K562 (cell line): Measurements from ENCODE around the gene DEFB113. TPM values are rescaled to one million over a fixed set of nuclear protein-coding genes. Genes with fewer than 3 reads are reported as not detected.

Experiments used
- ATAC-seq: fragments of 200-7000 bp; cut with Tn5 transposase; 3 replicates; pipeline ENCODE4 v1.9.1; 2020; ENCODE audit warnings: moderate library complexity
- BruUV-seq: library from RNA; stranded (reverse); fragments of 400-500 nt; replicated peaks from 2 replicates; lab custom pipeline; 2021; lab: Mats Ljungman, UMichigan
- CTCF ChIA-PET: fragments of 300-600 bp; formaldehyde crosslinking; extraction: SDS; loops from one replicate; lab custom pipeline; 2021; ENCODE audit warnings: low intra/inter-chr PET ratio; lab: Yijun Ruan, JAX
- POLR2A ChIA-PET: fragments of 300-600, 350-650 bp; sonication (Branson Sonifier 250); formaldehyde crosslinking; extraction: SDS; loops from one replicate; lab custom pipeline; 2021; ENCODE audit warnings: antibody characterized with exemption, inconsistent platforms; lab: Yijun Ruan, JAX
- DNase-seq, 4 experiments: peaks; one replicate each; pipeline versions ENCODE4 v3.0.0 to v3.0.0-alpha.2; 2011 to 2018; ENCODE audit warnings: low spot score in 3 of 4, mixed read lengths in 3 of 4; ENCODE audit errors: extremely low read depth in 1 of 4
- FAIRE-seq: peaks from 2 replicates; lab custom pipeline; 2011; peaks lifted over from hg19 to GRCh38; lab: Jason Lieb, UNC
- H2AFZ ChIP-seq: 2 replicates; pipeline ENCODE4 v1.6.0; 2011; ENCODE audit warnings: low read depth, low read length, control low read depth, inconsistent platforms
- H3K27ac ChIP-seq: fragments of 200-600 bp; 3 replicates; pipeline ENCODE4 v1.8.0; 2011; ENCODE audit warnings: low read depth, mild to moderate bottlenecking, control low read depth, inconsistent platforms, low read length, moderate library complexity, mixed read lengths; ENCODE audit errors: extremely low read depth
- H3K27me3 ChIP-seq, 2 experiments: fragments of 300-600 bp in 1 of 2; 2 replicates in 1 of 2; 3 replicates in 1 of 2; pipeline versions ENCODE4 v1.6.0 to v1.8.0; 2011; ENCODE audit warnings: inconsistent platforms in 2 of 2, low read length in 2 of 2, mild to moderate bottlenecking in 1 of 2, mixed read lengths in 1 of 2, moderate library complexity in 1 of 2; ENCODE audit not compliant: control insufficient read depth in 2 of 2, insufficient read depth in 2 of 2
- H3K36me3 ChIP-seq: fragments of 300-600 bp; 3 replicates; pipeline ENCODE4 v1.8.0; 2011; ENCODE audit warnings: mild to moderate bottlenecking, low read length, inconsistent platforms; ENCODE audit not compliant: control insufficient read depth, insufficient read depth
- H3K4me1 ChIP-seq, 2 experiments: fragments of 200-600 bp in 1 of 2; replicated peaks in 1 of 2; 2 replicates in 1 of 2; 3 replicates in 1 of 2; pipeline versions ENCODE4 v1.5.1 to v1.8.0; 2011; ENCODE audit warnings: inconsistent platforms in 2 of 2, low read length in 2 of 2, mild to moderate bottlenecking in 1 of 2, mixed read lengths in 1 of 2, moderate library complexity in 1 of 2; ENCODE audit not compliant: control insufficient read depth in 2 of 2, insufficient read depth in 2 of 2
- H3K4me2 ChIP-seq: 2 replicates; pipeline ENCODE4 v1.6.1; 2011; ENCODE audit warnings: low read length, control low read depth, inconsistent platforms, mixed read lengths; ENCODE audit not compliant: insufficient read depth
- H3K4me3 ChIP-seq: fragments of 200-600 bp; sonication (generic), shearing (Covaris generic); 2 replicates; pipeline ENCODE4 v1.5.1; 2016; ENCODE audit warnings: control low read depth, inconsistent platforms
- H3K79me2 ChIP-seq: fragments of 200-600 bp; 3 replicates; pipeline ENCODE4 v1.8.0; 2011; ENCODE audit warnings: low read length, inconsistent platforms; ENCODE audit not compliant: control insufficient read depth, insufficient read depth
- H3K9ac ChIP-seq, 2 experiments: 2 replicates each; pipeline versions ENCODE4 v1.6.0 to v1.6.1; 2011; ENCODE audit warnings: low read depth in 2 of 2, low read length in 2 of 2, control low read depth in 1 of 2, inconsistent platforms in 1 of 2, mild to moderate bottlenecking in 1 of 2, mixed read lengths in 1 of 2; ENCODE audit not compliant: insufficient read depth in 1 of 2
- H3K9me1 ChIP-seq: one replicate; pipeline ENCODE4 v1.6.0; 2011; ENCODE audit warnings: inconsistent platforms, mild to moderate bottlenecking, low read length, moderate library complexity; ENCODE audit not compliant: control insufficient read depth, insufficient read depth
- H3K9me3 ChIP-seq: replicated peaks from 2 replicates; pipeline ENCODE4 v1.5.1; 2011; ENCODE audit warnings: low read depth, low read length, inconsistent platforms; ENCODE audit not compliant: control insufficient read depth, insufficient read depth
- H4K20me1 ChIP-seq: replicated peaks from 2 replicates; pipeline ENCODE4 v1.6.1; 2011; ENCODE audit warnings: low read length, inconsistent platforms, mixed read lengths; ENCODE audit not compliant: control insufficient read depth, insufficient read depth
- ARID2 ChIP-seq: fragments of 450-650 bp; IDR thresholded peaks from 2 replicates; pipeline ENCODE4 v1.6.1; 2017; ENCODE audit warnings: antibody characterized with exemption, mild to moderate bottlenecking
- CTCF ChIP-seq, 3 experiments: IDR thresholded peaks in 2 of 3; conservative IDR thresholded peaks in 1 of 3; 2 replicates each; pipeline ENCODE4 v1.5.1; 2011 to 2012; ENCODE audit warnings: low read length in 3 of 3, mild to moderate bottlenecking in 3 of 3, control low read depth in 2 of 3, improper control_type of control experiment in 1 of 3, inconsistent platforms in 1 of 3, low read depth in 1 of 3, mixed read lengths in 1 of 3, moderate library complexity in 1 of 3; ENCODE audit not compliant: insufficient read depth in 2 of 3
- LEF1 ChIP-seq: fragments of 450-650 bp; IDR thresholded peaks from 2 replicates; pipeline ENCODE4 v1.6.1; 2016; ENCODE audit warnings: mild to moderate bottlenecking
- RAD21 ChIP-seq, 2 experiments: fragments of 250-450 bp in 1 of 2; fragments of 450-650 bp in 1 of 2; sonication (Bioruptor Pico) in 1 of 2; formaldehyde crosslinking in 1 of 2; IDR thresholded peaks in 1 of 2; conservative IDR thresholded peaks in 1 of 2; 2 replicates each; pipeline versions ENCODE4 v1.4.0 to v1.8.0; 2020 to 2022; ENCODE audit warnings: mild to moderate bottlenecking in 2 of 2, moderate library complexity in 1 of 2
- SMC3 ChIP-seq: conservative IDR thresholded peaks from 2 replicates; pipeline ENCODE4 v1.6.1; 2011; ENCODE audit warnings: low read depth, low read length, improper control_type of control experiment; ENCODE audit not compliant: insufficient read depth
- WGBS: fragments of 100-300 bp; shearing (Covaris generic); methylation state at CpG from one replicate; pipeline ENCODE4 v1.1.6; 2016; ENCODE audit warnings: low coverage, mixed read lengths; ENCODE audit not compliant: insufficient coverage; ENCODE audit errors: missing lambda C conversion rate; 5-methylcytosine and 5-hydroxymethylcytosine counted together
- in situ Hi-C: fragments of 300-500 bp; cut with MboI; formaldehyde crosslinking; loops from 4 replicates; pipeline ENCODE4 v1.15.0; 2018; ENCODE audit warnings: inconsistent platforms, mixed read lengths
- intact Hi-C: fragments of 100-400 bp; cut with micrococcal nuclease; formaldehyde crosslinking; loops from 2 replicates; pipeline ENCODE4 v1.14.2; 2022
- polyA plus RNA-seq, 8 experiments: library from polyadenylated mRNA; depleted of rRNA in 4 of 8; stranded (reverse) in 5 of 8; unstranded in 3 of 8; fragments of >200 nt; fragmentation: Nextera tagmentation in 2 of 8; fragmentation: Illumina TruSeq in 1 of 8; extraction: Ambion mirVana in 2 of 8; extraction: Trizol in 1 of 8; gene quantifications; 2 replicates each; pipeline versions ENCODE4 v1.2.1 to v1.2.3, GENCODE V29; 2011 to 2014; ENCODE audit warnings: inconsistent platforms in 1 of 8, missing spikeins in 1 of 8
- total RNA-seq, 7 experiments: library from RNA; depleted of rRNA in 6 of 7; stranded (reverse); fragments of >200 nt in 6 of 7; fragmentation: Illumina TruSeq in 2 of 7; extraction: Trizol in 2 of 7; gene quantifications; 2 replicates each; pipeline versions ENCODE4 v1.2.1 to v1.2.3, GENCODE V29; 2011 to 2021; ENCODE audit warnings: low replicate concordance in 1 of 7
- TF ChIP-seq, protein P1 (sequence below), 2 experiments: fragments of 450-650 bp; formaldehyde crosslinking in 1 of 2; IDR thresholded peaks; 2 replicates each; pipeline versions ENCODE4 v1.4.0 to v1.6.1; 2014 to 2020; ENCODE audit warnings: mild to moderate bottlenecking in 2 of 2, borderline replicate concordance in 1 of 2, low read depth in 1 of 2

Gene DEFB113
- total and polyA plus RNA-seq, 9 of the 15 experiments (the other 6 are each of a cell fraction or from before 2014, with no cell fraction given), result not detected

DNA sequence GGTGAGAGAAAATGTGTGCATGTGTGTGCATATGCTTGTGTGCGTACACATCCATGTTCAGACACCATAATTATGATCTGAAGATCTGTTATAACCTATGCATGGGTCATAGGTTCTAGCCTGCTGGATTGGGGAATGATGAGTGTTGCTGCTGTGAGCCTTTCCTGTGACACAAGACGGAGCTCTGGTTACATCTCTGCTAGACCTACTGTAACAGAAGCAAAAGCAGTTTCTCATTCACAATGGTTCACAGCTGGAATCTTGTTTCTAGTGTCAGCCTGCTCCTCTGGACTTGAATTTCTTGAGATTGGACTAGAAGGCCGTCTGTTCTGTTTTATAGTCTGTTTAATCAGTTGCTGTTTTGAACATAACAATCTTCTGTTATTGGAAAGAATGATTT, 45.6 kb downstream of the DEFB113 start:
- peak in 1 of 4 experiments; percentile 45 for DNase-seq

More for the DNA sequence above, 45.6 kb downstream of the DEFB113 start:
- CTCF ChIA-PET, result interaction anchor here (0.9 to 2.8 kb wide), 3 partner anchors 107 to 138 kb away, joined by 3 to 15 read pairs (median 3); no protein-coding TSS in a partner anchor
- no peak overlapping the region for H3K4me2 ChIP-seq
- H3K27ac ChIP-seq, result no peak overlapping the region
- no peaks in the 10 kb centered on the region for H3K9me3 ChIP-seq
- WGBS, result 12% methylated on average over 3 of the region's 3 CpGs
- TF ChIP-seq LEF1 (no peak), RAD21 (CRISPR knock-in tag; conservative IDR thresholded peaks at IDR 0.05 in 1 of 2, IDR thresholded peaks at IDR 0.05 in 1 of 2) (peak; percentile 57 to 80), ARID2 (0 out of 2 replicates have a peak, but pooled peaks have one; percentile 32), CTCF (IDR thresholded peaks at IDR 0.05 in 2 of 3, conservative IDR thresholded peaks at IDR 0.05 in 1 of 3; ENCODE audit: insufficient read depth in 2 of 3, low read depth in 1 of 3, low read length in 3 of 3) (peak in 2 of 3 experiments; percentile 58 to 63; a peak in 4 of 6 replicates), SMC3 (0 out of 2 replicates have a peak, but pooled peaks have one; percentile 19)
- TF ChIP-seq, protein P1, sequence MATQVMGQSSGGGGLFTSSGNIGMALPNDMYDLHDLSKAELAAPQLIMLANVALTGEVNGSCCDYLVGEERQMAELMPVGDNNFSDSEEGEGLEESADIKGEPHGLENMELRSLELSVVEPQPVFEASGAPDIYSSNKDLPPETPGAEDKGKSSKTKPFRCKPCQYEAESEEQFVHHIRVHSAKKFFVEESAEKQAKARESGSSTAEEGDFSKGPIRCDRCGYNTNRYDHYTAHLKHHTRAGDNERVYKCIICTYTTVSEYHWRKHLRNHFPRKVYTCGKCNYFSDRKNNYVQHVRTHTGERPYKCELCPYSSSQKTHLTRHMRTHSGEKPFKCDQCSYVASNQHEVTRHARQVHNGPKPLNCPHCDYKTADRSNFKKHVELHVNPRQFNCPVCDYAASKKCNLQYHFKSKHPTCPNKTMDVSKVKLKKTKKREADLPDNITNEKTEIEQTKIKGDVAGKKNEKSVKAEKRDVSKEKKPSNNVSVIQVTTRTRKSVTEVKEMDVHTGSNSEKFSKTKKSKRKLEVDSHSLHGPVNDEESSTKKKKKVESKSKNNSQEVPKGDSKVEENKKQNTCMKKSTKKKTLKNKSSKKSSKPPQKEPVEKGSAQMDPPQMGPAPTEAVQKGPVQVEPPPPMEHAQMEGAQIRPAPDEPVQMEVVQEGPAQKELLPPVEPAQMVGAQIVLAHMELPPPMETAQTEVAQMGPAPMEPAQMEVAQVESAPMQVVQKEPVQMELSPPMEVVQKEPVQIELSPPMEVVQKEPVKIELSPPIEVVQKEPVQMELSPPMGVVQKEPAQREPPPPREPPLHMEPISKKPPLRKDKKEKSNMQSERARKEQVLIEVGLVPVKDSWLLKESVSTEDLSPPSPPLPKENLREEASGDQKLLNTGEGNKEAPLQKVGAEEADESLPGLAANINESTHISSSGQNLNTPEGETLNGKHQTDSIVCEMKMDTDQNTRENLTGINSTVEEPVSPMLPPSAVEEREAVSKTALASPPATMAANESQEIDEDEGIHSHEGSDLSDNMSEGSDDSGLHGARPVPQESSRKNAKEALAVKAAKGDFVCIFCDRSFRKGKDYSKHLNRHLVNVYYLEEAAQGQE (IDR thresholded peaks at IDR 0.05; ENCODE audit: borderline replicate concordance), result peak; percentile 81; the same call in 1 of the 2 replicates
- TF ChIP-seq, protein P1 (CRISPR knock-in tag; IDR thresholded peaks at IDR 0.05; ENCODE audit: low read depth), result no peak
- TF ChIP-seq, all 486 proteins: peak for 5
- Histone ChIP-seq H3K9me1 (no peaks in the 10 kb centered on the region), H2AFZ (no peak overlapping the region), H3K4me1 (no peaks in the 10 kb centered on the region), H3K79me2 (no peaks in the 10 kb centered on the region), H3K9ac (no peak overlapping the region), H3K27me3 (no peaks in the 10 kb centered on the region), H3K4me3 (no peak overlapping the region), H4K20me1 (no peaks in the 10 kb centered on the region), H3K36me3 (no peaks in the 10 kb centered on the region)
- intact Hi-C loops, result loop anchor here (1.0 to 5.0 kb wide), 2 partner anchors 48 to 107 kb away; no protein-coding TSS in a partner anchor
- ATAC-seq, result peak; percentile 95
- FAIRE-seq, result peak; percentile 79
- POLR2A ChIA-PET, result interaction anchor here (0.9 to 2.2 kb wide), 4 partner anchors 9 to 19 kb away, joined by 5 read pairs; no protein-coding TSS in a partner anchor
- no TSS peak for BruUV-seq
- in situ Hi-C loops, result no loop called here
